Measurements from ENCODE around the gene ARHGAP8. TPM values are rescaled to one million over a fixed set of nuclear protein-coding genes. Genes with fewer than 3 reads are reported as not detected.

The ARHGAP8 gene
- total and polyA plus RNA-seq, 2 donors, result 1.5 to 4.5 TPM

GRCh38 chr22:44878483-44879300 is 126.3 kb downstream of the ARHGAP8 start:
- no peaks in the 10 kb centered on the region for H3K4me1 ChIP-seq (ENCODE audit: control insufficient read depth in 2 of 2, insufficient read depth in 2 of 2, low read length in 2 of 2)
- H3K27me3 ChIP-seq (ENCODE audit: control insufficient read depth in 2 of 2, insufficient read depth in 1 of 2, low read length in 1 of 2), result no peaks in the 10 kb centered on the region
- no peaks in the 10 kb centered on the region for H3K36me3 ChIP-seq (ENCODE audit: control insufficient read depth in 2 of 2, insufficient read depth in 2 of 2, low read length in 1 of 2)
- H3K9me3 ChIP-seq (ENCODE audit: control insufficient read depth in 2 of 2, insufficient read depth in 1 of 2, low read length in 1 of 2), result no peaks in the 10 kb centered on the region
- no peak for DNase-seq (ENCODE audit: low read depth in 6 of 9, low spot score in 9 of 9)
- no peak overlapping the region for H3K4me3 ChIP-seq (ENCODE audit: low read length in 2 of 2)
- no peak overlapping the region for H3K27ac ChIP-seq (ENCODE audit: low read depth in 1 of 2, low read length in 1 of 2)
- 94% methylated on average over 14 of the region's 14 CpGs for WGBS

GRCh38 chr22:44879301-44879680 is 126.9 kb downstream of the ARHGAP8 start:
- Histone ChIP-seq H3K4me1 (ENCODE audit: control insufficient read depth in 2 of 2, insufficient read depth in 2 of 2, low read length in 2 of 2) (no peaks in the 10 kb centered on the region), H3K4me3 (ENCODE audit: low read length in 2 of 2) (no peak overlapping the region), H3K27me3 (ENCODE audit: control insufficient read depth in 2 of 2, insufficient read depth in 1 of 2, low read length in 1 of 2) (no peaks in the 10 kb centered on the region), H3K27ac (ENCODE audit: low read depth in 1 of 2, low read length in 1 of 2) (no peak overlapping the region), H3K36me3 (ENCODE audit: control insufficient read depth in 2 of 2, insufficient read depth in 2 of 2, low read length in 1 of 2) (no peaks in the 10 kb centered on the region), H3K9me3 (ENCODE audit: control insufficient read depth in 2 of 2, insufficient read depth in 1 of 2, low read length in 1 of 2) (no peaks in the 10 kb centered on the region)
- 95% methylated on average over 12 of the region's 12 CpGs for WGBS
- no peak for DNase-seq (ENCODE audit: low read depth in 6 of 9, low spot score in 9 of 9)

GRCh38 chr22:44880610-44881290 is 128.4 kb downstream of the ARHGAP8 start:
- Histone ChIP-seq H3K9me3 (ENCODE audit: control insufficient read depth in 2 of 2, insufficient read depth in 1 of 2, low read length in 1 of 2) (no peaks in the 10 kb centered on the region), H3K27me3 (ENCODE audit: control insufficient read depth in 2 of 2, insufficient read depth in 1 of 2, low read length in 1 of 2) (no peaks in the 10 kb centered on the region), H3K4me3 (ENCODE audit: low read length in 2 of 2) (no peak overlapping the region), H3K4me1 (ENCODE audit: control insufficient read depth in 2 of 2, insufficient read depth in 2 of 2, low read length in 2 of 2) (no peaks in the 10 kb centered on the region), H3K36me3 (ENCODE audit: control insufficient read depth in 2 of 2, insufficient read depth in 2 of 2, low read length in 1 of 2) (no peaks in the 10 kb centered on the region), H3K27ac (ENCODE audit: low read depth in 1 of 2, low read length in 1 of 2) (no peak overlapping the region)
- DNase-seq (ENCODE audit: low read depth in 6 of 9, low spot score in 9 of 9), result no peak
- 94% methylated on average over 19 of the region's 19 CpGs for WGBS

GRCh38 chr22:44881624-44882023 is 129.2 kb downstream of the ARHGAP8 start:
- H3K27ac ChIP-seq (ENCODE audit: low read depth in 1 of 2, low read length in 1 of 2), result no peak overlapping the region
- no peak overlapping the region for H3K4me3 ChIP-seq (ENCODE audit: low read length in 2 of 2)
- H3K9me3 ChIP-seq (ENCODE audit: control insufficient read depth in 2 of 2, insufficient read depth in 1 of 2, low read length in 1 of 2), result no peaks in the 10 kb centered on the region
- no peaks in the 10 kb centered on the region for H3K36me3 ChIP-seq (ENCODE audit: control insufficient read depth in 2 of 2, insufficient read depth in 2 of 2, low read length in 1 of 2)
- no peaks in the 10 kb centered on the region for H3K4me1 ChIP-seq (ENCODE audit: control insufficient read depth in 2 of 2, insufficient read depth in 2 of 2, low read length in 2 of 2)
- no peak for DNase-seq (ENCODE audit: low read depth in 6 of 9, low spot score in 9 of 9)
- no peaks in the 10 kb centered on the region for H3K27me3 ChIP-seq (ENCODE audit: control insufficient read depth in 2 of 2, insufficient read depth in 1 of 2, low read length in 1 of 2)
- 91% methylated on average over 24 of the region's 24 CpGs for WGBS

DNA sequence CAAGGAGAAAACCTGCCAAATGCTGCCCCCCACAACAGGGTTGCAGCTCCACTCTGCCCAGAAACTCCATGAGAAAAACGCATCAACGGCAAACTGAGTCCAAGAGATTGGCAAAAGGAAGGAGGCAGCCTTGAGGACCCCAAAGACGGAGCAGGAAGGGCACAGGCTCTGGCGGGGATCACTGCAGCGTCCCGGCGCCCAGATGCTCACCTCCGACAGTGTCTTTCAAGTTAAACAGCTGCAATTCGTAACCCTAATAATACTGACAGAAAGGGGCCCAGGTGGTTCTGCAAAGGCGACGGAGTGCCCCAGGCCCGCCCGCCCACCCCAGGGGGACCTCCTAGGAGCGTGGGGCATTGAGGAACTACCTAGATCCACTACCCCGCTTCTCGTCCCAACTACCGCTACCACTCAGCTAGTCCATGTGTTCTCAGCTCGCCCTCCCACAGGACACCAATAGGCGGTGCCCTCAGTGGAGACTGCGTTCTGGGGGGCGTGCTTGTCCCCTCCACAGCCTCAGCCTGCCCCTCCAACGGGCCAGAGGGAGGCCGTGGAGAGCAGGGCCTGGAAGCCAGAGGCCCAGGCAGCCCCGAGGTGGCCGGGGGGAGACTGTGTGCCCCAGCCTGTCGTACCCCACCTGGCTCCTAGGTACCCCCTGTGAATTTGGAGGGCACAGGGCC is 130.0 kb downstream of the ARHGAP8 start:
- Histone ChIP-seq H3K4me3 (ENCODE audit: low read length in 2 of 2) (no peak overlapping the region), H3K27me3 (ENCODE audit: control insufficient read depth in 2 of 2, insufficient read depth in 1 of 2, low read length in 1 of 2) (no peaks in the 10 kb centered on the region), H3K27ac (ENCODE audit: low read depth in 1 of 2, low read length in 1 of 2) (no peak overlapping the region), H3K4me1 (ENCODE audit: control insufficient read depth in 2 of 2, insufficient read depth in 2 of 2, low read length in 2 of 2) (no peaks in the 10 kb centered on the region), H3K9me3 (ENCODE audit: control insufficient read depth in 2 of 2, insufficient read depth in 1 of 2, low read length in 1 of 2) (no peaks in the 10 kb centered on the region), H3K36me3 (ENCODE audit: control insufficient read depth in 2 of 2, insufficient read depth in 2 of 2, low read length in 1 of 2) (no peaks in the 10 kb centered on the region)
- no peak for DNase-seq (ENCODE audit: low read depth in 6 of 9, low spot score in 9 of 9)
- WGBS, result 93% methylated on average over 26 of the region's 26 CpGs

- DNase-seq (ENCODE audit: low read depth in 6 of 9, low spot score in 9 of 9), result no peak
- Histone ChIP-seq H3K27me3 (ENCODE audit: control insufficient read depth in 2 of 2, insufficient read depth in 1 of 2, low read length in 1 of 2) (no peaks in the 10 kb centered on the region), H3K4me3 (ENCODE audit: low read length in 2 of 2) (no peak overlapping the region), H3K36me3 (ENCODE audit: control insufficient read depth in 2 of 2, insufficient read depth in 2 of 2, low read length in 1 of 2) (no peaks in the 10 kb centered on the region), H3K4me1 (ENCODE audit: control insufficient read depth in 2 of 2, insufficient read depth in 2 of 2, low read length in 2 of 2) (no peaks in the 10 kb centered on the region), H3K9me3 (ENCODE audit: control insufficient read depth in 2 of 2, insufficient read depth in 1 of 2, low read length in 1 of 2) (no peaks in the 10 kb centered on the region), H3K27ac (ENCODE audit: low read depth in 1 of 2, low read length in 1 of 2) (no peak overlapping the region)
- WGBS, result 95% methylated on average over 12 of the region's 12 CpGs
Observed at GRCh38 chr22:44883011-44883421, 130.6 kb downstream of the ARHGAP8 start.

DNA sequence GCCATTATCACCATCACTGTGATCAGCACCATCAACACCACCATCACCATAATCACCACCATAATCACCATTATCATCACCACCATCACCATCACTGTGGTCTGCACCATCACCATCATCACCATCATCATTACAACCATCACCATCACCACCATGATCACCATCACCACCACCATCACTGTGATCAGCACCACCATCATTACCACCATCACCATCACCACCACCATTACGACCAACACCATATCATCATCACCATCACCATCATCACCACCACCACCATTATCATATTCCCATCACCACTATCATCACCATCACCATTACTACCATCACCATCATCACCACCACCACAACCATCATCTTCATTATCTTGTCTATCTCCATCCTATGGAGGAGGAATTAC is 132.2 kb downstream of the ARHGAP8 start:
- Histone ChIP-seq H3K36me3 (ENCODE audit: control insufficient read depth in 2 of 2, insufficient read depth in 2 of 2, low read length in 1 of 2) (no peaks in the 10 kb centered on the region), H3K4me3 (ENCODE audit: low read length in 2 of 2) (no peak overlapping the region), H3K27me3 (ENCODE audit: control insufficient read depth in 2 of 2, insufficient read depth in 1 of 2, low read length in 1 of 2) (no peaks in the 10 kb centered on the region), H3K9me3 (ENCODE audit: control insufficient read depth in 2 of 2, insufficient read depth in 1 of 2, low read length in 1 of 2) (no peaks in the 10 kb centered on the region), H3K4me1 (ENCODE audit: control insufficient read depth in 2 of 2, insufficient read depth in 2 of 2, low read length in 2 of 2) (no peaks in the 10 kb centered on the region), H3K27ac (ENCODE audit: low read depth in 1 of 2, low read length in 1 of 2) (no peak overlapping the region)
- DNase-seq (ENCODE audit: low read depth in 6 of 9, low spot score in 9 of 9), result no peak
- WGBS, result 93% methylated on average over 1 of the region's 1 CpG

- no peaks in the 10 kb centered on the region for H3K4me1 ChIP-seq (ENCODE audit: control insufficient read depth in 2 of 2, insufficient read depth in 2 of 2, low read length in 2 of 2)
- no peak for DNase-seq (ENCODE audit: low read depth in 6 of 9, low spot score in 9 of 9)
- H3K27me3 ChIP-seq (ENCODE audit: control insufficient read depth in 2 of 2, insufficient read depth in 1 of 2, low read length in 1 of 2), result no peaks in the 10 kb centered on the region
- H3K9me3 ChIP-seq (ENCODE audit: control insufficient read depth in 2 of 2, insufficient read depth in 1 of 2, low read length in 1 of 2), result no peaks in the 10 kb centered on the region
- H3K27ac ChIP-seq (ENCODE audit: low read depth in 1 of 2, low read length in 1 of 2), result no peak overlapping the region
- H3K36me3 ChIP-seq (ENCODE audit: control insufficient read depth in 2 of 2, insufficient read depth in 2 of 2, low read length in 1 of 2), result no peaks in the 10 kb centered on the region
- no peak overlapping the region for H3K4me3 ChIP-seq (ENCODE audit: low read length in 2 of 2)
- WGBS, result 93% methylated on average over 18 of the region's 18 CpGs
Observed at GRCh38 chr22:44884968-44885805, 132.8 kb downstream of the ARHGAP8 start.

Data from thymus (tissue), 11 donors.